ENCODE data around the gene POU4F3.

Gene POU4F3

DNA sequence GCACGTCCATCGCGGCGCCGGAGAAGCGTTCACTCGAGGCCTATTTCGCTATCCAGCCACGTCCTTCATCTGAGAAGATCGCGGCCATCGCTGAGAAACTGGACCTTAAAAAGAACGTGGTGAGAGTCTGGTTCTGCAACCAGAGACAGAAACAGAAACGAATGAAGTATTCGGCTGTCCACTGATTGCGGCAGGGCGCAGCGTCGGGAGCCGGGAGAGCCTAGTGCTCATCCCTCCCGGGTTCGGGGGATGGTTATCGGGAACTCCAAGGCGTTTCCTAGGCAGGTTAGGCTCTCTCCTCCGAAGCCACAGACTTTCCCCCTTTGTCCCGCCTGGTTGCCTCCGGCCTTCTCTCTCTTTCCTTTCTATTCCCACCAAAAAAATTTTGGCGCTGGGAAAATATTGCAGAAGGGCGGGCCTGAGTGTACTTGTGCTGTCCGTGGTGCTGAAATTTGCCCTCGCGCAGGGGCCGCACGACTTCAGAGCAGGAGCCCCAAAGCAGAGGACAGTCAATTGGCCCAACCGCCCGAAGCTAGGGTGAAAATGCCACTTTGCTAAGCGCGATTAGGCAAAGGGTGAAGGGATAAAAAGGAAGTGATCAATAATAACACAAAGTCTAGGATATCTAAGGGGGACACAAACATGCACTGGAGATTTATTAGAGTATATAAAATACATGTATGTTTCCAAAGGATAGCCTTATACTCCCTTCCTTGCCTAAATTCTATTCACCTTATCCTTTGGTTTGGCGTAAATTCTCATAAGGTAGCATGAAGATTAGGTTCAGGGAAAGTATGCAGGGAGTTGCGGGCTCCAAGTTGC is 1.8 kb downstream of the POU4F3 start:
- no peak for DNase-seq

DNA sequence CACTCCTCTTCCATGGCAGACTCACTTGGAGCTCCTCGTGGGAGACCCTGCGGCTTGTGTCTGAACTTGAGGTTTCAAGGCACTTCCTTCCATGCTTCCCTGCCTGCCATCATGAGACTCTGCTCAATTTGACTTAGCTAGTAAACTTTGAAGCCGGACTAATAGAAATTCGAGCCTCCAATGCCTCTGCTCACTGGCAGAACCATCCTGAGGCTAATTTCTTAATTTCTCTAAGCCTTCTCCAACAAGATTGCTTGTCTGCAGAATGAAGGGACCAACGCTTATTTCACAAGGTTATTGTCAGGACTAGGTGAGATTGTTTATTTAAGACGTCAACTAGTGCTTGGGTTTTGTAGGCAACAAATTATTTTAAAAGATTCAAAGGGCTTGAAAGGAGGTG is 3.2 kb downstream of the POU4F3 start:
- no peak for DNase-seq

DNA sequence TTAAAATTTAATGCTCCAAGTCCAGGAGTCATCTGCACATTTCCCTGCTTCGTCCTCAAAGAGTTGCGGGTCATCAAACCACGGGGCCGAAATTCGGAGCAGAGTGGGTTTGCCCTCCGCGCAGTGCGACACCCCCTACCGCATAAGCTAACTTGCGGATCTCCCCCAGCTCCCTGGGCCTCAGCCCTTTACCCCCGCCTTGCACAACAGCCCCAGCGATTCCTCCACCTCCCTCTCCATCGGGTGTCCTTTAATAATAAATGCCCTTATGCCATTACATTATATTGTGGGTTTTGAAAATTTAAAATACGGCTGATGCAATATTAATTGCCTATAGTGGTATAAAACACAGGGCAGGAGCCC is 3.9 kb downstream of the POU4F3 start:
- DNase-seq: no peak

DNA sequence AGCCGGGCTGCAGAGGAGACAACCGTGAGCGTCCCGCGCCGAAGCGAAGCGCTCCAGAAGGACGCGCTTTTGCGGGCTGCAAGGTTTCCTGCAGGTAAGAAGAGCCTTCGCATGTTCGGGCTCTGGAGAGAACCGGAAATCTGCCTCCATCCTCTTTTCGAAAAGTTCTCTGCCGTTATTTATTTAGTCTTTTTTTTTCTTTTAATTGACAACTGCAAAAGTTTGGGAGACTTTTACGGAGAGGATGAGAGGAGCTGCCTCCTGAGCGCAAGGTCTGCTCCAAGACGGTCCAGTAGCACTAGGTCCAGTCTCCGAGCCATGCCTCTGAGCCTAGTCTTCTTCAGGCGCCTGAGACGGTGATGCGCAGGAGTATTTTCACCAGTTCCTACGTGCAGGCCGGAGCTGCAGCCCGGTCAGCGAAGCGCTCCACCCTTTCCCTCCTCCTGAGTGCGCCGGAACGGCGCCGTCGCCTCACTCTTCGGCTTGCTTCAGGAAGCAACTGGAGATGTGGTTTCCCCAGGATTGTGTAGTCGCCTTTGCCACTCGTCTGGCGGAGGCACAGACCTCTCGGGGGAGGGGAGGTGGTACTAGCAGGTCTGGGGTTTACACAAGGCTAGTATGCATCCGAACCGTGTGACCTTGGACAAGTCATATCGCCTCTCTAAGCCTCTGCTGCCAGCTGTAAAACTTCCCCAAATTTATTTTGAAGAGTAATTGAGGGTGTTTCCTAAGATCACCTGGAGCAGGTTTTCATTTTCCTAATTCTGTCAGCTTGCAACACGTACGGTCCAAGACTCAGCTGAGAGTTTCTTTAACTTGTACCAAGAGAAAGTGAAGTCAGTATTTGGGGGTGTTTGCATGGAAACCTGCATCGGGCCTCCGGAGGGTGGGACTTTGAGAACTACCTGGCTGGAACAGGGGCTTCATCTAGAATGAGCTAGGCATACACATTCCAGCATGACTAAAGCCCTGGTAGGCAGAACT is 4.5 kb downstream of the POU4F3 start:
- no peak for DNase-seq

DNA sequence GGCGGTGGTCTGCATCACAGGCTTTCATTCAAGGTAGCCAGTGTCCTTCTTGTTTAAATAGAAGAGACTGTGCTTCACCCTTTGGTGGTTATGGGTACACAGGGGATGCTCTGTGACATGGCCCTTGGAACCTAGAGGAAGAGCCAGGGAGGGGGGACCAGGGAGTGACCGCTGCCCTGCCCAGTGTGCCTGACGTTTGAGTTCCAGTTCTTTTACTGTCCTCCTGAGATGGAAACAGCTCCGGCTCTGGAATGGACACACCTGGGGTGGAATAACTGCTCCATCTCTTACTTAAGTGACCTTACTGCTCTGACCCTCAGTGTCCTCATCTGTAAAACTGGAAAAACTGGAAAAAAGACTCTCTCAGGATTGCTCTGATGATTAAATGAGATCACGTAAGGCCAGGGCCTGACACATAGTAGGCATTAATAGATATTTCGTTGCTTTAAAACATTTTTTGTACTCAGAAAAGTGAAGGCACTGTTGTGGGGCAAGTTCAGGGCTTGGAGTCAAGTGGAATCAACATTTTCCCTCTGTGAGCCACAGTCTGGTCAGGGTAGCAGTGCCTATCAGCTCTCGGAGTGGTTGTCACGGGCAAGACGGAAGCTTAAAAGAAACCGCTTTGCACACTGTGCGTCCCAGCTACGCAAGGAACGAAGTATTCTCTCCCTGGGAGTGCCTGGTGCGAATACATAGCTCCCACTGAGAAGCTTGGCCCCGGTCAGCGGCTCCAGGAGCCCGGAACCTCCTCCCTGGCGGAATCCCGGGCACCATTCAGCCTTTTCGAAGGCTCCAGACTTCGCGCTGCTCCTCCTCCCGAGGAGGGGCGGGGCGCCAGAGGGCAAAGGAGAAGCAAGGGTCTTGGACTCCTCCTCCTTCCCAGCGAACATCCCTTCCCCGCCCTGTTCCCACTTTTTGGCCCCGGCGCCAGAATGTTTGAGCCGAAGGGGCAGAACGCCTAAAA is 5.8 kb downstream of the POU4F3 start:
- no peak for DNase-seq

DNA sequence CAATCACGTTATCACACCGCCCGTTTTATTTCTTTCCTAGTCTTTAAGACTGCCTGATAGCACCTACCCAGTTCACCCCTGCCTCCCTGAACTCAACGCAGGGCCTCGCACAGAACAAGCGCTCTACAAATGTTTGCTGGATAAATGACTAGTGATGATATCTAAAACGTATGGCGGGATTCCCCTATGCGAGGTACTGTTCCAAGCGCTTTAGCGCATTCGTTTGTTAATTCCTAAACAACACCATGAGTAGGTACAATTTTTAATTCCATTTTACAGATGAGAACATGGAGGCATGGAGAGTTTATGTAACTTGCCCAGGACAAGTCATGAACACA is 6.6 kb downstream of the POU4F3 start:
- DNase-seq: no peak

DNA sequence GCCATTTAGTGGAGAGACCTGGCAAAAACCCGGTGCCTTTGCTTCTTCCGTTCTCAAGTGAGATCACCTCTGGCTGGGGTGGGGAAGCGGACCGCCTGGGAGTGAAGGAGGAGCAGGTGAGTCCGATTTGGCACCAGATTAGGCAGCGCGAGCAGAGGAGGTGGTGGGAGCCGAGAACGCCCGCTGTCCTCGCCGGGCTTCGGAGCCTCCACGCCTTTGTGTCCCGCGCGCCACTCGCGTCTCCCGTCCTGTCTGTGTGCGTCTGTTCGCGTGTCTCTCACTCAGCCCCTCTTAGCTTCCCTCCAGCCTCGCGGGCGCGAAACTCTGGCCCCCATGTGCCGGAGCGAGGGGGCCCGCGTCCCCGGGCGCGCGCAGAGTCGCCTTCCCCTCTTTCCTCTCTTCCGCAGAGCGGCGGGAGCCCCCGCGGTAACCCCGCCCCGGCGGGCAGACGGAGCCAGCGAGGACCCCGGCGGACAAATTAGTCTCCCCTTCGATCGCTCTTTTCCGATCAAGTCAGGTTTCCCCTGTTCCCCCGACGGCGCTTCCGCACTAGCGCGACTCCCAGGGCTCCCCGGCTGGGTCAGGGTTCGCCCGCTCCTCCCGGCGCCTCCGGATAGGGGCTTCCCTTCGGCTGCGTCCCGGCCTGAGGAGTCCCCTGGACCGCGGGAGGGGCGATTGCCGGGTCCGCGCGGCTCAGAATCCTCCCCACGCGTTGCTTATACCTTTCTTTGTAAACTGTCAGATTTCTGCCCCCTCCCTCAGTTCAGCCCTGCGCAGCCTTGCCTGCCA is 7.1 kb downstream of the POU4F3 start:
- no peak for DNase-seq

DNA sequence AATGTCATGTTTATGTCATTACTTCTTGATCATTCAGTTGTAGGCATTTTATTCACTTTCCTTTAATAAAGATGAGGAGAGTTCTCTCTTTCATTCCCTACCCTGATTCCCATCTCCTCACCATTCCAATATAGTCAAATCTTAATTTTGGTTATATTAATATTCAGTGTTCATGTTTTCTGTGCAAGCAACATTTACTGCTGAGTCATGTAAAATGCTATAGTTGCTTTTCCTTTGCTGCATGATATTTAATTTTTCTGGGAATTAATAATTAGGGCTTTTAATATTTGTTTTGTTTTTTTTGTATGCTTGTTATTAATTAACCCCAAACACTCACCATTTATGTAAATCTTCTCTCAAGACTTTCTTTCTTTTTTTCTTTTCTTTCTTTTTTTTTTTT is 18.5 kb downstream of the POU4F3 start:
- no peak for DNase-seq

DNA sequence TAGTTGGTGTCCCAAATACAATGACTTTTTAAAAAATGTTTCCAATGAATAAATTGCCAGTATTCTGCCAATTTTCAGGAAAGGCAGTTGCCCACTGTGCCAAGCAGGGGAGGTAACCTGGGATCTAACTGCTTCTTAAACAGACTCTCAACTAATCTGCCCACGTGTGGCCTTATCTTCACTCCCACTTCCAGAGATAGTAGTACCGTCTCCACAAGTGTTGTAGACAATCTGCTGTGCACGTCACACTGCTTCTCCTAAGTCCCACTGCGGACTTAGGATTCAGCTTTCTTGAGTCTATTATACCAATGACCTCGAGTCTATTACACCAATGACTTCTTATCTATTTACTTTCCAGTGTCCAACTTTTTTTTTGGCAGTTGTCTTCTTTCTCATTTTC is 21.2 kb downstream of the POU4F3 start:
- DNase-seq: no peak

DNA sequence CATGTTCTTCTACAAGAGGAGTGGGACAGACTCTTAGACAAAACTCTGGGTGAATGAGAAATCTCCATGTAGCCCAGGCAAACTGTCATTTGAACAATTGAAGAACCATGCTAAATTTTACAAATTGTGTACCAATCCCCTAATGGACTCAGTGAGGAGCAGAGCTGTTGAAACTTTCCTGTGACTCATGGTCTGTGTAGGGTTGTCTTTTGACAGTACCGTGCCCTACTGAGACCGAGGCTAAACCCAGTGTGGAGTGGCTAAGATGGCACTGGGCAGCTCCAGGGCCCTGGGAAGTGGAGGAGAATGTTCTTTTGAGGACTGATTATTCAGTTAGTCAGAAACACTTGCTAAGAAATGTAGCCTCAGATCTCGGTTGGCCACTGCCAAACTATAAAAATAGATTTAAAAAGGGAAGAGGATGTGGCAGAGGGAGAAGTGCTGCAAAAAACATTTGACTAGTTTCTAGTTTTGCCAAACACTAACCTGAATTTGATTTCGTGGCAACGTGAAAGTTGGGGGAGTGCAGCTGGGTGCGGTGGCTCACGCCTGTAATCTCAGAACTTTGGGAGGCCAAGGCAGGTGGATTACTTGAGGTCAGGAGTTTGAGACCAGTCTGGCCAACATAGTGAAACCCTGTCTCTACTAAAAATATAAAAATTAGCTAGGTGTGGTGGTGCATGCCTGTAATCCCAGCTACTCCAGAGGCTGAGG is 24.7 kb downstream of the POU4F3 start:
- no peak for DNase-seq

DNA sequence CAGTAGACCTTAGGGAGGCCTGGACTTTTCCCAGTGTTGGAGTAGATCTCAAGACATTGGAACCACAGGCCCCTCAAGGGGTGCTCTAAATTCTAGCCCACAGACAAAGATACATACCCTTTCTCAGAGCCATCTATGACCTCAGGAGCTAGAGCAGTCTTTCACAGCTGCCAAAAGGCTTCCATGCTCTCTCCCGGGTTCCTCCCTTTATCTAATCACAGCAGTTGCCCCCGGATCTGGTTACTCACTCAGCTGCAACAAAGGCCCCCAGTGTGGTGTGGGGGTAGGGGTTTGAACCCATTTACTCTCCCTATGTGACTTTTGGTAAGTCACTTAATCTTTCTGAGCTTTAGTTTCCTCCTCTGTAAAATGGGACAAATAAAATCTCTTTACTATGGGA is 27.0 kb downstream of the POU4F3 start:
- DNase-seq: no peak

DNA sequence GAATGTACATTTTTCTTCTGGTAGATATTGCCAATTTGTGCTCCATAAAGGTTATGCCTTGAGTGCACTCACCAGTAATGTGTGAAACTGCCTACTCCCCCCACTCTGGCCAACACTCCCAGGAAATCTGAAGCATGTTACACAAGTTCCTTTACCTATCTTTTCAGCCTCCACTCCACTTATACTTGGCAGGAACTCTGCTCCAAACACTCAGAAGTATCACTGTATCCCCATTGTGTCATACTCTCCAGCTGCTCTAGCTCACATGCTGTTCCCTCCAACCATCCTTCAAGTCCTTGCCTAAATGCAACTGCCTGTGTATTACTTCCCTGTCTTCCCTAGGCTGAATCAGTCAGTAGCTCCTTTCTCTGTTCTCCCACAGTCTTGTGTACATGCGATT is 28.3 kb downstream of the POU4F3 start:
- DNase-seq: no peak

DNA sequence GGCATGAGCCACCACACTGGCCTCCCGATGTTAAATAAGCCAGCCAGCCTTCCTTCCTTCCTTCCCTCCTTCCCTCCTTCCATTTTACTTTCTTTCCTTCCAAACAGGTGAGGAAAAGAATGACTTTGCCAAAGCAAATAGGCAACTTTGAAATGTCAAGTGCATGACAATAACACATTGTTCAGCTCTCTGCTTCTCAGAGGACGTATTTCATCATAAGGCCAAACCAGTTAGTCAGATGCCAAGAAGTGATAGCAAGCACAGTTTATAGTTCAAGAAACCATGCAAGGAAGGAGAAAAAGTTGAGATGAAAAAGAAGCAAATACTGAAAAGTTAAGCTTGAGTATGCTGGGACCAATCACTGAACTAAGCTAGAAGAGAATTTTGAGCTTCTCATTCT is 29.5 kb downstream of the POU4F3 start:
- no peak for DNase-seq

DNA sequence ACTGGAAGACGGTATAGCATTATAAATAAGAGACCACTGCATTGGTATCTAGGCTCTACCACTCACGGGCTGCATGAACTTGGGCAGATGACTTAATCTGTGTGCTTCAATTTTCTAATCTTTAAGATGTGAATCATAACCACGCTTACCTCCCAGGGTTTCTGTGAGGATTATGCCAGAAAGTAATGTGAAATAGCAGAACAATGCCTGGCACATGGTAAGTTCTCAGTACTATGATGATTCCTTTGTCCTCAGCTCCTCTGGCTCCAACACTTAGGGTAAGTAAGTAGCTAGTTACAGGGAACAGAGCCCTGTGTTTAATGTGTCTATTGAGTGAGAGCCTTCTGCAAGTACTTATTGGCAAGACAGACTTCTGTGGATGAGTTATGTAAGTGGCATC is 31.1 kb downstream of the POU4F3 start:
- no peak for DNase-seq

DNA sequence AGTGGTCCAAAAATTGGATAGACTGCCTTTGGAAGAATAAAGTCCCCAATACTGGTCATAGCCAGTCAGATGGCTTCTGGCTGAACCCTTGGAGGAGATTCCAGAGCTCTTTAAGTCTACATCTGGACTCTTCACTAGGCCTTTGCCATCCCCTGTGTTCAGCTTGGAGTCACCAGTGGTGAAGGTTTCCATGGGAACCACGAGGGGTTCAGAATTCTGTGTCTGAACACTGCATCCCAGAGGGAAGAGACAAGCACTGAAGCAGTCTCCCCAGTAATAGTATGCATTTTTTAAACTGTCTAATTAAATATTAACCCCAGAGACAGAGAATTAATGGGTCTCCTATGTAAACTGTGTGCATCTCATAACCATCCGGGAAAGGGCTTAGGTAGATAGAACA is 38.2 kb downstream of the POU4F3 start:
- DNase-seq: no peak

DNA sequence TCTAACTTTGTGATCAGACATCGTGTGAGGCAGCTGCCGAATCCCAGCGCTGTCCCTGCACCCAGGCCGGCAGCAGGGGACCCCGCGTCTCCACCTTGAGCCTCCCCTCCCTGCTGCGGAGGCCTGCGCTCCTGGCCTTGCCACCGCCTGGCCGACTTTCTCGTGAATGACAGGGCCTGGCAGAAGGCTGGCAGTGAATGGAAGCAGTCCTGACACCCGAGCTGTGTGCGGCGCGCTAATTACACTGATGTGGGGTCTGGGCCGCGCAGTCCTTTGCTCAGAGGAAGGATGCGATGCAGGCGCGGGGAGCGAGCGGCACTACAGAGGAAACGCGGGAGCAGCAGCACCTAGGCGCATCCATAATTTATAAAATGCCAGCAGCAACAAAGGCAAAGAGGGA is 40.3 kb downstream of the POU4F3 start:
- no peak for DNase-seq

DNA sequence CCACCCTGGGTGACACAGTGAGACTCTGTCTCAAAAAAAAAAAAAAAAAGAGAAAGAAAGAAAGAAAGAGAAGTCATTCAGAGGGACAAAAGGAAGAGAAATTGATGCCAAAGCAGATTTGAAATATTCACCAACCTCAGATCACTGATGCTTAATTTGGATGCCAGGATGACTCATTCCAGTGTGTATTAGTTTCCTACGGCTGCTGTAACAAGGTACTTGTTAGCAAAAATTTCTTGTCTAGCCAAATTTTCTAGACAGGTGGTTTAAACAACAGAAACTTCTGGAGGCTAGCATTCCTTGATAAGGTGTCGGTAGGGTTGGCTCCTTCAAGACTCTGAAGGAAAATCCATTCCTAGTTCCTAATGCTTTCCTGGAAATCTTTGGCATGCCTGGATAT is 42.1 kb downstream of the POU4F3 start:
- no peak for DNase-seq

DNA sequence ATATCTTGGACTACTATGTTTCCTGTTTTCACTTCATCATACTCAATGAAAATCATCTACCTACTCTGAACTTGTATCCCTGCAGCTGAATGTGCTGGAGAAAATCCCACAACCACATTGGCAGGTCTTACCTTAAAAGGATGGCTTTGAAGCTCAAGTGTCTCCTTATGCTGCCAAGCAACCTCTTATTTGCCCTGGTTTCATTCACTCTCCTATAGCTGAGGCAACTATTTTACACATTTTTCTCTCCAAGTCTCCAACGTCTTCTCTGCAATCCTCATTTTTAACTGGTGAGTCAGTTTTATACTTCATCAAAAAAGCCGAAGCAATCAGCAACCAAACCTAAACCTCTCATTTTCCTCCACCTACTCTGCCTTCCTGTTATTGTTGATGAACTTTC is 49.7 kb downstream of the POU4F3 start:
- no peak for DNase-seq

DNA sequence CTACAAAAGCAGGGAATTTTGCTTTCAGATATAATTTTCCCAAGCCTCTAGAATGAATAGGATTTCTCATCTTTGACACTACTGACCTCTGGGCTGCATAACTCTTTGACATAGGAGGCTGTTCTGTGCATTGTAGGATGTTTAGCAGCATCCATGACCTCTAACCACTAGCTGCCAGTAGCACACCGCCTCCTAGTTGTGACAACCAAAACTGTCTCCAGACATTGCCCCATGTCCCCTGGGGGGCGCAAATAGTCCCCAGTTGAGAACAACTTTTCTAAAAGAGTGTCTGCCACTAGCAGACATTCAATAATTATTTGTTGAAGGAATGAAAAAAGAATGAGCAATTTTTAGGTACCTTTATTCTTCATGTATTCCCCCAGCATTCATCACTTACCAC is 51.8 kb downstream of the POU4F3 start:
- no peak for DNase-seq
